SK-N-SH (cell line): ENCODE data around the gene ARL5C. TPM values are rescaled to one million over a fixed set of nuclear protein-coding genes. Genes with fewer than 3 reads are reported as not detected.

Experiments used
- CTCF ChIA-PET: fragments of 300-600, 350-600 bp; formaldehyde crosslinking; extraction: SDS; loops from one replicate; lab custom pipeline; 2021; lab: Yijun Ruan, JAX
- POLR2A ChIA-PET: fragments of 350-600 bp; sonication (Branson Sonifier 250); formaldehyde crosslinking; extraction: SDS; loops from one replicate; lab custom pipeline; 2020; ENCODE audit warnings: antibody characterized with exemption, inconsistent platforms; lab: Yijun Ruan, JAX
- DNase-seq: peaks from one replicate; pipeline ENCODE4 v3.0.0; 2012
- H2AFZ ChIP-seq: fragments of 200-600 bp; sonication (generic); 2 replicates; pipeline ENCODE4 v1.8.1; 2016; ENCODE audit warnings: antibody characterized with exemption, mild to moderate bottlenecking, low read depth
- H3F3A ChIP-seq: fragments of 200-600 bp; sonication (generic); replicated peaks from 2 replicates; pipeline ENCODE3; 2016; ENCODE audit warnings: antibody characterized with exemption, mild to moderate bottlenecking; ENCODE audit not compliant: insufficient read depth
- H3K27ac ChIP-seq, 2 experiments: fragments of 200-500 bp in 1 of 2; fragments of 200-600 bp in 1 of 2; sonication (Bioruptor generic) in 1 of 2; sonication (generic), shearing (Covaris generic) in 1 of 2; 2 replicates each; pipeline versions ENCODE4 v1.5.1 to v1.6.1; 2014 to 2016; ENCODE audit warnings: low read depth in 2 of 2, inconsistent platforms in 1 of 2, low read length in 1 of 2, mild to moderate bottlenecking in 1 of 2, mixed read lengths in 1 of 2
- H3K27me3 ChIP-seq: fragments of 200-600 bp; sonication (generic), shearing (Covaris generic); 2 replicates; pipeline ENCODE4 v1.6.1; 2016; ENCODE audit warnings: mixed run types; ENCODE audit not compliant: insufficient read depth
- H3K36me3 ChIP-seq, 2 experiments: fragments of 200-500 bp in 1 of 2; fragments of 200-600 bp in 1 of 2; sonication (Bioruptor generic) in 1 of 2; sonication (generic) in 1 of 2; replicated peaks in 1 of 2; 2 replicates each; pipeline versions ENCODE3 to v1.5.1; 2014 to 2016; ENCODE audit warnings: low read length in 1 of 2, mild to moderate bottlenecking in 1 of 2; ENCODE audit not compliant: insufficient read depth in 2 of 2, control insufficient read depth in 1 of 2
- H3K4me1 ChIP-seq, 2 experiments: fragments of 200-500 bp in 1 of 2; fragments of 200-600 bp in 1 of 2; sonication (Bioruptor generic) in 1 of 2; sonication (generic), shearing (Covaris generic) in 1 of 2; 2 replicates each; pipeline versions ENCODE4 v1.5.1 to v1.6.1; 2014 to 2016; ENCODE audit warnings: low read depth in 1 of 2, low read length in 1 of 2, mixed run types in 1 of 2; ENCODE audit not compliant: insufficient read depth in 2 of 2, control insufficient read depth in 1 of 2
- H3K4me2 ChIP-seq: fragments of 200-600 bp; sonication (generic), shearing (Covaris generic); 2 replicates; pipeline ENCODE4 v1.6.1; 2017; ENCODE audit warnings: mixed run types
- H3K4me3 ChIP-seq, 2 experiments: fragments of 200-500 bp in 1 of 2; fragments of 200-600 bp in 1 of 2; sonication (Bioruptor generic) in 1 of 2; sonication (generic), shearing (Covaris generic) in 1 of 2; 2 replicates each; pipeline versions ENCODE4 v1.5.1 to v1.8.1; 2014 to 2016; ENCODE audit warnings: low read depth in 2 of 2, inconsistent platforms in 1 of 2, low read length in 1 of 2, mild to moderate bottlenecking in 1 of 2, mixed read lengths in 1 of 2, moderate library complexity in 1 of 2
- H3K79me2 ChIP-seq: fragments of 200-600 bp; sonication (generic); 2 replicates; pipeline ENCODE4 v1.8.1; 2017; ENCODE audit warnings: mild to moderate bottlenecking; ENCODE audit not compliant: insufficient read depth
- H3K9ac ChIP-seq: fragments of 200-600 bp; sonication (generic); 2 replicates; pipeline ENCODE4 v1.6.1; 2017; ENCODE audit warnings: mixed run types
- H3K9me2 ChIP-seq: fragments of 200-600 bp; sonication (generic); 2 replicates; pipeline ENCODE4 v1.6.1; 2017; ENCODE audit warnings: mixed run types
- H3K9me3 ChIP-seq: fragments of 200-600 bp; sonication (generic); 2 replicates; pipeline ENCODE4 v1.6.1; 2017; ENCODE audit warnings: mixed run types, mild to moderate bottlenecking, moderate library complexity
- H4K20me1 ChIP-seq: fragments of 200-600 bp; sonication (generic); 2 replicates; pipeline ENCODE4 v1.6.1; 2017; ENCODE audit warnings: mild to moderate bottlenecking, mixed run types; ENCODE audit not compliant: insufficient read depth
- CHD2 ChIP-seq: fragments of 150-350 bp; IDR thresholded peaks from 2 replicates; pipeline ENCODE4 v1.6.1; 2018; ENCODE audit warnings: low read length; ENCODE audit not compliant: partially characterized antibody
- ELF1 ChIP-seq: IDR thresholded peaks from 2 replicates; pipeline ENCODE4 v1.4.0; 2012
- EZH2phosphoT487 ChIP-seq: fragments of 200-600 bp; sonication (generic); IDR thresholded peaks from 2 replicates; pipeline ENCODE4 v1.6.1; 2017; ENCODE audit warnings: low read depth, mixed run types, mild to moderate bottlenecking, antibody characterized with exemption, moderate library complexity, borderline replicate concordance
- FOXJ3 ChIP-seq: sonication (generic); formaldehyde crosslinking; IDR thresholded peaks from 2 replicates; pipeline ENCODE4 v1.5.1; 2020; ENCODE audit warnings: mild to moderate bottlenecking, missing genetic modification reagents
- GABPA ChIP-seq: IDR thresholded peaks from 2 replicates; pipeline ENCODE4 v1.4.0; 2012; ENCODE audit warnings: low read depth, mild to moderate bottlenecking
- MAX ChIP-seq: IDR thresholded peaks from 2 replicates; pipeline ENCODE4 v1.4.0; 2012; ENCODE audit warnings: low read depth
- MXI1 ChIP-seq: IDR thresholded peaks from 2 replicates; pipeline ENCODE4 v1.6.1; 2012; ENCODE audit warnings: mild to moderate bottlenecking, low read depth, low read length, improper control_type of control experiment
- NRF1 ChIP-seq: IDR thresholded peaks from 2 replicates; pipeline ENCODE4 v1.6.1; 2012; ENCODE audit warnings: low read depth, mild to moderate bottlenecking, low read length
- POLR2AphosphoS5 ChIP-seq: IDR thresholded peaks from 2 replicates; pipeline ENCODE4 v1.6.1; 2012; ENCODE audit warnings: low read depth, low read length
- RCOR1 ChIP-seq: fragments of 150-350 bp; IDR thresholded peaks from 2 replicates; pipeline ENCODE4 v1.6.1; 2017; ENCODE audit warnings: antibody characterized with exemption, low read length
- REST ChIP-seq: IDR thresholded peaks from 2 replicates; pipeline ENCODE4 v1.6.1; 2012; ENCODE audit warnings: mild to moderate bottlenecking, low read depth, low read length, moderate library complexity
- RFX5 ChIP-seq: IDR thresholded peaks from 2 replicates; pipeline ENCODE4 v1.6.1; 2012; ENCODE audit warnings: mild to moderate bottlenecking, improper control_type of control experiment, low read length
- SIN3A ChIP-seq: IDR thresholded peaks from 2 replicates; pipeline ENCODE4 v1.6.1; 2012; ENCODE audit warnings: low read depth, mild to moderate bottlenecking, low read length, moderate library complexity, borderline replicate concordance
- SMC3 ChIP-seq: IDR thresholded peaks from 2 replicates; pipeline ENCODE4 v1.6.1; 2012; ENCODE audit warnings: low read depth, low read length, improper control_type of control experiment
- TAF1 ChIP-seq: IDR thresholded peaks from 2 replicates; pipeline ENCODE4 v1.6.1; 2012; ENCODE audit warnings: low read depth, mild to moderate bottlenecking, low read length, moderate library complexity, borderline replicate concordance
- TEAD4 ChIP-seq: IDR thresholded peaks from 2 replicates; pipeline ENCODE4 v1.4.0; 2012; ENCODE audit warnings: mild to moderate bottlenecking, borderline replicate concordance; ENCODE audit not compliant: insufficient read depth
- USF1 ChIP-seq: IDR thresholded peaks from 2 replicates; pipeline ENCODE4 v1.4.0; 2012; ENCODE audit warnings: low read depth, borderline replicate concordance
- USF2 ChIP-seq: fragments of 150-350 bp; IDR thresholded peaks from 2 replicates; pipeline ENCODE4 v1.6.1; 2017; ENCODE audit warnings: antibody characterized with exemption, low read length, low read depth, borderline replicate concordance
- ZBTB33 ChIP-seq: IDR thresholded peaks from 2 replicates; pipeline ENCODE4 v1.4.0; 2012; ENCODE audit warnings: low read depth, borderline replicate concordance
- WGBS: methylation state at CpG from one replicate; pipeline ENCODE4 v1.1.6; 2017; ENCODE audit warnings: low lambda C conversion rate; 5-methylcytosine and 5-hydroxymethylcytosine counted together
- polyA plus RNA-seq, 3 experiments: library from polyadenylated mRNA; depleted of rRNA; stranded (reverse); fragments of >200 nt; gene quantifications; 2 replicates each; pipeline ENCODE4 v1.2.3, GENCODE V29; 2012
- TF ChIP-seq, protein P1 (sequence below): IDR thresholded peaks from 2 replicates; pipeline ENCODE4; 2012

Gene ARL5C
- polyA plus RNA-seq, 1 of the 3 experiments (the other 2 are of a cell fraction), result not detected

- no peak for TF ChIP-seq USF1
- TF ChIP-seq ZBTB33, result no peak
- TF ChIP-seq RFX5, result no peak
- TF ChIP-seq EZH2phosphoT487, result no peak
- TF ChIP-seq, all 33 proteins: peak for 0
Observed at GRCh38 chr17:39116224-39116623, 49.7 kb downstream of the ARL5C start (continued).

- H3K27me3 ChIP-seq, result no peaks in the 10 kb centered on the region
- 62% methylated on average over 5 of the region's 5 CpGs for WGBS
- no peak overlapping the region for H3K27ac ChIP-seq
- H3K79me2 ChIP-seq, result no peaks in the 10 kb centered on the region
- H3K4me2 ChIP-seq, result no peak overlapping the region
- H3K9me2 ChIP-seq, result no peaks in the 10 kb centered on the region
- H3K36me3 ChIP-seq, result no peaks in the 10 kb centered on the region
- no peaks in the 10 kb centered on the region for H3K9me3 ChIP-seq
- H2AFZ ChIP-seq, result no peak overlapping the region
- H3K9ac ChIP-seq, result no peak overlapping the region
- no peak for TF ChIP-seq USF2
- TF ChIP-seq MAX, result no peak
- TF ChIP-seq RFX5, result no peak
- TF ChIP-seq SIN3A, result no peak
- no peak for TF ChIP-seq TAF1
- no peak for TF ChIP-seq TEAD4
- no peak for TF ChIP-seq SMC3
- no peak for TF ChIP-seq CHD2
- TF ChIP-seq, protein P1, sequence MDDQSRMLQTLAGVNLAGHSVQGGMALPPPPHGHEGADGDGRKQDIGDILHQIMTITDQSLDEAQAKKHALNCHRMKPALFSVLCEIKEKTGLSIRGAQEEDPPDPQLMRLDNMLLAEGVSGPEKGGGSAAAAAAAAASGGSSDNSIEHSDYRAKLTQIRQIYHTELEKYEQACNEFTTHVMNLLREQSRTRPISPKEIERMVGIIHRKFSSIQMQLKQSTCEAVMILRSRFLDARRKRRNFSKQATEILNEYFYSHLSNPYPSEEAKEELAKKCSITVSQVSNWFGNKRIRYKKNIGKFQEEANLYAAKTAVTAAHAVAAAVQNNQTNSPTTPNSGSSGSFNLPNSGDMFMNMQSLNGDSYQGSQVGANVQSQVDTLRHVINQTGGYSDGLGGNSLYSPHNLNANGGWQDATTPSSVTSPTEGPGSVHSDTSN, result no peak
- no peak for TF ChIP-seq FOXJ3
- TF ChIP-seq RCOR1, result no peak
- TF ChIP-seq NRF1, result no peak
- TF ChIP-seq POLR2AphosphoS5, result no peak
- no peak for TF ChIP-seq MXI1
- no peak for TF ChIP-seq GABPA
- no peak for TF ChIP-seq ELF1
- TF ChIP-seq REST, result no peak
- TF ChIP-seq, all 33 proteins: peak for 0
- ChIA-PET POLR2A (no interaction called here), CTCF (interaction anchor here (1.0 to 3.0 kb wide), 3 partner anchors 10 to 39 kb away, joined by 3 to 13 read pairs (median 6); no protein-coding TSS in a partner anchor)
- Histone ChIP-seq H4K20me1 (no peaks in the 10 kb centered on the region), H3F3A (no peaks in the 10 kb centered on the region), H3K4me1 (peaks cover 0 to 15% of the 10 kb centered on the region in 2 experiments; a peak in 1 of 4 replicates), H3K4me3 (no peak overlapping the region)
- DNase-seq, result no peak
Observed at GRCh38 chr17:39115135-39115534, 50.8 kb downstream of the ARL5C start.
